ENCODE results near the gene DTHD1. TPM values are rescaled to one million over a fixed set of nuclear protein-coding genes. Genes with fewer than 3 reads are reported as not detected.

DTHD1 gene
- total and polyA plus RNA-seq, 10 of the 15 experiments (the other 5 are each of a cell fraction or from before 2014, with no cell fraction given): 0.05 to 2.8 (median 1.4) TPM

- ChIA-PET RAD21 (ENCODE audit: unreplicated experiment) (interaction anchor here (1.0 kb wide), 1 partner anchor 102 kb away, joined by 3 read pairs; no protein-coding TSS in a partner anchor), POLR2A (no interaction called here), CTCF (interaction anchor here (0.8 to 2.4 kb wide), 2 partner anchors 14 to 89 kb away, joined by 4 to 6 read pairs; no protein-coding TSS in a partner anchor), SMC1A (ENCODE audit: uncharacterized antibody, unreplicated experiment) (interaction anchor here (1.3 to 2.6 kb wide), 4 partner anchors 9 to 25 kb away, joined by 4 to 10 read pairs (median 8); no protein-coding TSS in a partner anchor)
- Histone ChIP-seq H3K27me3 (replicated peaks in 1 of 2; ENCODE audit: control insufficient read depth in 2 of 2, insufficient read depth in 2 of 2, low read length in 1 of 2) (no peaks in the 10 kb centered on the region), H4K20me1 (ENCODE audit: control insufficient read depth, insufficient read depth) (no peaks in the 10 kb centered on the region), H3K79me2 (ENCODE audit: control insufficient read depth, insufficient read depth, low read length) (no peaks in the 10 kb centered on the region), H3K9me3 (replicated peaks; ENCODE audit: control insufficient read depth, insufficient read depth, low read length) (no peaks in the 10 kb centered on the region), H3K27ac (ENCODE audit: control insufficient read depth, insufficient read depth) (no peak overlapping the region), H3K4me1 (ENCODE audit: control insufficient read depth, insufficient read depth, low read length) (peaks cover 6% of the 10 kb centered on the region), H3K36me3 (ENCODE audit: control insufficient read depth in 2 of 2, insufficient read depth in 2 of 2, low read length in 1 of 2) (no peaks in the 10 kb centered on the region), H3K4me3 (no peak overlapping the region), H2AFZ (ENCODE audit: control insufficient read depth, low read depth, low read length) (no peak overlapping the region), H3K4me2 (ENCODE audit: control insufficient read depth, insufficient read depth) (no peak overlapping the region), H3K9ac (ENCODE audit: control insufficient read depth, insufficient read depth, low read length) (no peak overlapping the region)
- intact Hi-C loops (cut with micrococcal nuclease; ENCODE audit: unreplicated experiment) (no loop called here), in situ Hi-C loops (cut with MboI) (no loop called here)
- DNase-seq (ENCODE audit: low read depth, low spot score) (no peak), ATAC-seq (no peak), FAIRE-seq (no peak)
- no peak for TF ChIP-seq NBN (IDR thresholded peaks at IDR 0.05)
- TF ChIP-seq ZZZ3 (IDR thresholded peaks at IDR 0.05; ENCODE audit: control insufficient read depth, insufficient read length, low read depth): no peak
- no peak for TF ChIP-seq EZH2 (IDR thresholded peaks at IDR 0.05; ENCODE audit: borderline replicate concordance, control insufficient read depth, low read depth, low read length)
- TF ChIP-seq SMARCA5 (IDR thresholded peaks at IDR 0.05): no peak
- no peak for TF ChIP-seq JUNB (IDR thresholded peaks at IDR 0.05)
- no peak for TF ChIP-seq HDAC2 (IDR thresholded peaks at IDR 0.05)
- no peak for TF ChIP-seq ZNF217 (IDR thresholded peaks at IDR 0.05)
- no peak for TF ChIP-seq MEF2A (IDR thresholded peaks at IDR 0.05; ENCODE audit: insufficient read depth, low read depth, low read length)
- TF ChIP-seq, protein P1, sequence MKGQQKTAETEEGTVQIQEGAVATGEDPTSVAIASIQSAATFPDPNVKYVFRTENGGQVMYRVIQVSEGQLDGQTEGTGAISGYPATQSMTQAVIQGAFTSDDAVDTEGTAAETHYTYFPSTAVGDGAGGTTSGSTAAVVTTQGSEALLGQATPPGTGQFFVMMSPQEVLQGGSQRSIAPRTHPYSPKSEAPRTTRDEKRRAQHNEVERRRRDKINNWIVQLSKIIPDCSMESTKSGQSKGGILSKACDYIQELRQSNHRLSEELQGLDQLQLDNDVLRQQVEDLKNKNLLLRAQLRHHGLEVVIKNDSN (IDR thresholded peaks at IDR 0.05; ENCODE audit: borderline replicate concordance, extremely low read length, insufficient read depth, low read depth, low read length): no peak
- TF ChIP-seq MYC (IDR thresholded peaks at IDR 0.05; ENCODE audit: insufficient read depth, insufficient read length, insufficient replicate concordance, low read length, severe bottlenecking): no peak
- no peak for TF ChIP-seq MEF2B (IDR thresholded peaks at IDR 0.05; ENCODE audit: partially characterized antibody, poor library complexity, severe bottlenecking)
- no peak for TF ChIP-seq MXI1 (IDR thresholded peaks at IDR 0.05; ENCODE audit: low read depth, low read length)
- TF ChIP-seq JUND (IDR thresholded peaks at IDR 0.05; ENCODE audit: low read depth, low read length): no peak
- TF ChIP-seq NR2F1 (conservative IDR thresholded peaks at IDR 0.05): no peak
- no peak for TF ChIP-seq CEBPB (IDR thresholded peaks at IDR 0.05; ENCODE audit: borderline replicate concordance in 1 of 2, low read depth in 2 of 2, low read length in 2 of 2)
- no peak for TF ChIP-seq SUZ12 (IDR thresholded peaks at IDR 0.05; ENCODE audit: unreplicated experiment)
- TF ChIP-seq ATF3 (IDR thresholded peaks at IDR 0.05; ENCODE audit: borderline replicate concordance, extremely low read depth, low read depth, low read length): no peak
- no peak for TF ChIP-seq ZNF24 (IDR thresholded peaks at IDR 0.05)
- BruUV-seq (replicated peaks): no TSS peak
These were observed 1.2 kb downstream of the DTHD1 start for GRCh38 chr4:36282503-36283030.
